Left lung (tissue), 10 donors: Measurements from ENCODE around the gene PDE11A. TPM values are rescaled to one million over a fixed set of nuclear protein-coding genes. Genes with fewer than 3 reads are reported as not detected.

ENCODE experiments used
- ATAC-seq: fragments of 200-7000 bp; cut with Tn5 transposase; one replicate; pipeline ENCODE4 v1.9.1; 2020; ENCODE audit warnings: moderate library complexity
- DNase-seq, 4 donors: peaks; one replicate each; pipeline ENCODE4 v3.0.0-alpha.2; 2013 to 2020
- H3K27ac ChIP-seq, 2 donors: fragments of 200-600 bp; sonication (generic) in 1 of 2; one replicate each; pipeline versions ENCODE4 v1.5.0 to v1.8.0; 2020 to 2021
- H3K27me3 ChIP-seq, 2 donors: fragments of 200-600 bp; sonication (generic) in 1 of 2; one replicate each; pipeline versions ENCODE4 v1.5.0 to v1.8.0; 2020 to 2021
- H3K36me3 ChIP-seq, 2 donors: fragments of 200-600 bp; sonication (generic) in 1 of 2; one replicate each; pipeline versions ENCODE4 v1.5.0 to v1.8.0; 2020 to 2021
- H3K4me1 ChIP-seq, 2 donors: fragments of 200-600 bp; one replicate each; pipeline ENCODE4 v1.8.0; 2021
- H3K4me3 ChIP-seq, 2 donors: fragments of 200-600 bp; sonication (generic) in 1 of 2; one replicate each; pipeline versions ENCODE4 v1.5.0 to v1.8.0; 2020 to 2021; ENCODE audit warnings: mild to moderate bottlenecking in 1 of 2
- H3K9me3 ChIP-seq, 2 donors: fragments of 200-600 bp; sonication (generic) in 1 of 2; one replicate each; pipeline versions ENCODE4 v1.5.0 to v1.8.0; 2020 to 2021
- CTCF ChIP-seq, 2 donors: fragments of 200-600 bp; sonication (generic) in 1 of 2; IDR thresholded peaks; one replicate each; pipeline versions ENCODE4 v1.5.0 to v1.8.0; 2021; ENCODE audit warnings: antibody characterized with exemption in 2 of 2
- intact Hi-C, 2 donors: fragments of 100-400 bp; cut with DNase I; formaldehyde crosslinking; loops; one replicate each; pipeline versions ENCODE4 v1.11.2 to v1.14.2; 2022
- polyA plus RNA-seq, 6 donors: library from polyadenylated mRNA; unstranded; fragments of 120-200 nt; gene quantifications; one replicate each; pipeline ENCODE4 v1.2.1, GENCODE V29; 2013; ENCODE audit not compliant: insufficient read length in 6 of 6
- total RNA-seq, 2 donors: library from RNA; stranded (reverse); fragmentation: NEBNext Ultra II Directional; extraction: Animal tissue kit (Norgen Biotek cat#: 25700); gene quantifications; one replicate each; pipeline ENCODE4 v1.2.1, GENCODE V29; 2021
- donor health status: DM: no; HTN: yes; CAD: no.
- donor health status: DM: no; HTN: no; CAD: no.

Gene PDE11A
- total and polyA plus RNA-seq, 8 donors, result 0.24 to 0.73 (median 0.35) TPM

GRCh38 chr2:177679611-177680605, 392.7 kb downstream of the PDE11A start:
- intact Hi-C loops, result no loop called here
- no peak for ATAC-seq
- no peak overlapping the region for H3K27ac ChIP-seq

GRCh38 chr2:177678939-177679338, 393.6 kb downstream of the PDE11A start:
- intact Hi-C loops, result no loop called here
- no peak for TF ChIP-seq CTCF (IDR thresholded peaks at IDR 0.05)
- DNase-seq, result no peak
- H3K36me3 ChIP-seq, result no peaks in the 10 kb centered on the region
- no peak overlapping the region for H3K27ac ChIP-seq
- no peaks in the 10 kb centered on the region for H3K9me3 ChIP-seq
- ATAC-seq, result no peak
- H3K27me3 ChIP-seq, result peaks cover 9 to 12% of the 10 kb centered on the region in 2 donors
- H3K4me1 ChIP-seq, result no peaks in the 10 kb centered on the region
- H3K4me3 ChIP-seq, result no peak overlapping the region

More at GRCh38 chr2:177679611-177680605, 392.7 kb downstream of the PDE11A start:
- Histone ChIP-seq H3K4me3 (no peak overlapping the region), H3K4me1 (no peaks in the 10 kb centered on the region), H3K9me3 (no peaks in the 10 kb centered on the region), H3K36me3 (no peaks in the 10 kb centered on the region), H3K27me3 (peaks cover 9 to 12% of the 10 kb centered on the region in 2 donors)
- TF ChIP-seq CTCF (IDR thresholded peaks at IDR 0.05), result no peak
- DNase-seq, result no peak

GRCh38 chr2:177676636-177677035, 395.9 kb downstream of the PDE11A start:
- no peaks in the 10 kb centered on the region for H3K9me3 ChIP-seq
- no peaks in the 10 kb centered on the region for H3K4me1 ChIP-seq
- H3K27ac ChIP-seq, result no peak overlapping the region
- no peak for ATAC-seq
- H3K27me3 ChIP-seq, result peaks cover 9 to 12% of the 10 kb centered on the region in 2 donors
- TF ChIP-seq CTCF (IDR thresholded peaks at IDR 0.05), result no peak
- H3K4me3 ChIP-seq, result no peak overlapping the region
- no peak for DNase-seq
- no peaks in the 10 kb centered on the region for H3K36me3 ChIP-seq
- intact Hi-C loops, result no loop called here

- no peak for DNase-seq
- intact Hi-C loops, result no loop called here
- H3K4me3 ChIP-seq, result no peak overlapping the region
- ATAC-seq, result no peak
- H3K27me3 ChIP-seq, result peaks cover 9 to 12% of the 10 kb centered on the region in 2 donors
- no peak for TF ChIP-seq CTCF (IDR thresholded peaks at IDR 0.05)
- no peak overlapping the region for H3K27ac ChIP-seq
- H3K4me1 ChIP-seq, result no peaks in the 10 kb centered on the region
- no peaks in the 10 kb centered on the region for H3K9me3 ChIP-seq
- no peaks in the 10 kb centered on the region for H3K36me3 ChIP-seq
These were observed 396.8 kb downstream of the PDE11A start for GRCh38 chr2:177675825-177676224.

- H3K4me1 ChIP-seq, result no peaks in the 10 kb centered on the region
- H3K27ac ChIP-seq, result no peak overlapping the region
- H3K4me3 ChIP-seq, result no peak overlapping the region
- no peaks in the 10 kb centered on the region for H3K9me3 ChIP-seq
- no peak for DNase-seq
- no peak for ATAC-seq
- H3K27me3 ChIP-seq, result peaks cover 9 to 12% of the 10 kb centered on the region in 2 donors
- no peak for TF ChIP-seq CTCF (IDR thresholded peaks at IDR 0.05)
- H3K36me3 ChIP-seq, result no peaks in the 10 kb centered on the region
- intact Hi-C loops, result no loop called here
These were observed 397.2 kb downstream of the PDE11A start for GRCh38 chr2:177675350-177675821.
